ENCODE results near the gene NFIA. TPM values are rescaled to one million over a fixed set of nuclear protein-coding genes. Genes with fewer than 3 reads are reported as not detected.

Gene NFIA
- total and polyA plus RNA-seq, 7 experiments from 2014 or later: 1.0 to 8.6 (median 5.9) TPM

DNA sequence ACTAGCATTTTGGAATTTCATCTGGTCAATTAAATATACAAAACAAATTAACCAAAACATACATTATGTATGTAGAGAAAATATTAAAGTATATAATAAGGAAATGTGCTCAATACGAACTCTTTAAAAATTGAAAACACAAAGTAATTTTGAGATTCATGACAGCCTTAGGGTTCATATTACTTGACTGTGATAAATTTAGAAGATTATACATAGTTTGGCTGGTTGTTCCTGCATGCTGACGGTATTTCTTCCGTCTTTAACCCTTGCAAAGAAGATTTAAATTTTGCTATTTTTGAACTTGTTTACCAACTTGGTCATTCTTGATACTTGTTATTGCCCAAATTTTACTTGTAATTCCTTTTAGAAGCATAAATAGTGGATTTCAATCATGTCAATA, 298.2 kb downstream of the NFIA start:
- Mint-ChIP-seq H3K4me1 (no peaks in the 10 kb centered on the region), H3K36me3 (peaks cover 0 to 16% (median 11%) of the 10 kb centered on the region in 5 donors), H3K27ac (no peak overlapping the region), H3K27me3 (peaks cover 0 to 5% (median 0%) of the 10 kb centered on the region in 5 donors), H3K9me3 (no peaks in the 10 kb centered on the region), H3K4me3 (no peak overlapping the region)
- Histone ChIP-seq H3K4me3 (ENCODE audit: low read length) (no peak overlapping the region), H3K4me1 (ENCODE audit: control insufficient read depth in 2 of 2, insufficient read depth in 2 of 2, low read length in 2 of 2) (no peaks in the 10 kb centered on the region), H3K9me3 (ENCODE audit: control insufficient read depth in 2 of 3, low read length in 3 of 3) (no peaks in the 10 kb centered on the region), H3K27ac (ENCODE audit: low read depth, low read length) (no peak overlapping the region), H3K27me3 (ENCODE audit: control insufficient read depth in 2 of 2, insufficient read depth in 2 of 2, low read length in 2 of 2) (no peaks in the 10 kb centered on the region), H3K36me3 (ENCODE audit: control insufficient read depth in 2 of 3, insufficient read depth in 3 of 3, low read length in 3 of 3) (no peaks in the 10 kb centered on the region)
- CTCF ChIA-PET: no interaction called here
- intact Hi-C loops (cut with micrococcal nuclease): no loop called here
- no peak for ATAC-seq
- POLR2A ChIA-PET: no interaction called here
- no peak for DNase-seq

- peaks cover 0 to under 1% (median 0%) of the 10 kb centered on the region in 5 donors for H3K27me3 Mint-ChIP-seq
- peaks cover 0 to 4% (median 0%) of the 10 kb centered on the region in 11 donors for H3K9me3 Mint-ChIP-seq
- peaks cover 0 to 7% (median 2%) of the 10 kb centered on the region in 7 donors for H3K4me1 Mint-ChIP-seq
- H3K4me3 Mint-ChIP-seq: no peak overlapping the region
- H3K36me3 Mint-ChIP-seq: peaks cover 0 to 23% (median 22%) of the 10 kb centered on the region in 5 donors
- intact Hi-C loops (cut with micrococcal nuclease): no loop called here
- ChIA-PET CTCF (no interaction called here), POLR2A (no interaction called here)
- ATAC-seq (no peak), DNase-seq (no peak)
- Histone ChIP-seq H3K9me3 (ENCODE audit: control insufficient read depth in 2 of 3, low read length in 3 of 3) (peaks cover 0 to 4% (median 0%) of the 10 kb centered on the region in 3 experiments), H3K27ac (ENCODE audit: low read depth, low read length) (no peak overlapping the region), H3K36me3 (ENCODE audit: control insufficient read depth in 2 of 3, insufficient read depth in 3 of 3, low read length in 3 of 3) (no peaks in the 10 kb centered on the region), H3K4me1 (ENCODE audit: control insufficient read depth in 2 of 2, insufficient read depth in 2 of 2, low read length in 2 of 2) (no peaks in the 10 kb centered on the region), H3K4me3 (ENCODE audit: low read length) (no peak overlapping the region), H3K27me3 (ENCODE audit: control insufficient read depth in 2 of 2, insufficient read depth in 2 of 2, low read length in 2 of 2) (no peaks in the 10 kb centered on the region)
- H3K27ac Mint-ChIP-seq: no peak overlapping the region
These were observed 304.0 kb downstream of the NFIA start for GRCh38 chr1:61386323-61386722.

- Histone ChIP-seq H3K9me3 (ENCODE audit: control insufficient read depth in 2 of 3, low read length in 3 of 3) (peaks cover 0 to 4% (median 0%) of the 10 kb centered on the region in 3 experiments), H3K36me3 (ENCODE audit: control insufficient read depth in 2 of 3, insufficient read depth in 3 of 3, low read length in 3 of 3) (no peaks in the 10 kb centered on the region), H3K4me1 (ENCODE audit: control insufficient read depth in 2 of 2, insufficient read depth in 2 of 2, low read length in 2 of 2) (no peaks in the 10 kb centered on the region), H3K27ac (ENCODE audit: low read depth, low read length) (no peak overlapping the region), H3K27me3 (ENCODE audit: control insufficient read depth in 2 of 2, insufficient read depth in 2 of 2, low read length in 2 of 2) (no peaks in the 10 kb centered on the region), H3K4me3 (ENCODE audit: low read length) (no peak overlapping the region)
- H3K27me3 Mint-ChIP-seq: no peaks in the 10 kb centered on the region
- intact Hi-C loops (cut with micrococcal nuclease): no loop called here
- ChIA-PET CTCF (no interaction called here), POLR2A (no interaction called here)
- H3K4me1 Mint-ChIP-seq: peaks cover 0 to 7% (median 2%) of the 10 kb centered on the region in 7 donors
- H3K4me3 Mint-ChIP-seq: no peak overlapping the region
- H3K36me3 Mint-ChIP-seq: peaks cover 0 to 26% (median 22%) of the 10 kb centered on the region in 5 donors
- DNase-seq: no peak
- ATAC-seq: no peak
- no peak overlapping the region for H3K27ac Mint-ChIP-seq
- H3K9me3 Mint-ChIP-seq: peaks cover 0 to 4% (median 0%) of the 10 kb centered on the region in 11 donors
These were observed 304.4 kb downstream of the NFIA start for GRCh38 chr1:61386770-61387169.

DNA sequence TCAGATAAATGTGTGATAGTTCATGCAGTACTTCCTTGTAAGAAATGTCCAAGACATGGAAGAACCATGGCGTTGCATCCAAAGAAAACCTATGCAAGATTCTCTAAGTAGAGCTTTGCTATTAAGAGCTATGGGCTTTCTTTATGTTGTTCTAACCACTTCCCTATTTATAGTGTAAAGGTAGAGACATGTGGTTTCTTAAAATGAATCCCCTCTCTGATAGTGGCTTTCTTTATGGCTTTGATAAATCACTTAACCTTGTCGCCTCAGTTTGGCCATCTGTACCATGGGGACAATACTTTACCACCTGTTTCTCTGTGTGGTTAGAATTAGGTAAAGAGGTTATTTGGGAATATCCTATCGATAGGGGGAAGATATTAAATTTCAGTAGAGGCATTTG, 305.5 kb downstream of the NFIA start:
- peaks cover 0 to 4% (median 0%) of the 10 kb centered on the region in 3 experiments for H3K9me3 ChIP-seq (ENCODE audit: control insufficient read depth in 2 of 3, low read length in 3 of 3)
- intact Hi-C loops (cut with micrococcal nuclease): no loop called here
- peaks cover 0 to 4% (median 0%) of the 10 kb centered on the region in 11 donors for H3K9me3 Mint-ChIP-seq
- no peaks in the 10 kb centered on the region for H3K27me3 ChIP-seq (ENCODE audit: control insufficient read depth in 2 of 2, insufficient read depth in 2 of 2, low read length in 2 of 2)
- no peaks in the 10 kb centered on the region for H3K4me1 ChIP-seq (ENCODE audit: control insufficient read depth in 2 of 2, insufficient read depth in 2 of 2, low read length in 2 of 2)
- ChIA-PET CTCF (no interaction called here), POLR2A (no interaction called here)
- no peak overlapping the region for H3K27ac ChIP-seq (ENCODE audit: low read depth, low read length)
- H3K27ac Mint-ChIP-seq: no peak overlapping the region
- DNase-seq (no peak), ATAC-seq (no peak)
- no peak overlapping the region for H3K4me3 Mint-ChIP-seq
- peaks cover 0 to 26% (median 22%) of the 10 kb centered on the region in 5 donors for H3K36me3 Mint-ChIP-seq
- H3K36me3 ChIP-seq (ENCODE audit: control insufficient read depth in 2 of 3, insufficient read depth in 3 of 3, low read length in 3 of 3): no peaks in the 10 kb centered on the region
- H3K4me1 Mint-ChIP-seq: peaks cover 0 to 7% (median 2%) of the 10 kb centered on the region in 7 donors
- H3K27me3 Mint-ChIP-seq: no peaks in the 10 kb centered on the region
- H3K4me3 ChIP-seq (ENCODE audit: low read length): no peak overlapping the region

GRCh38 chr1:61388566-61388965, 306.2 kb downstream of the NFIA start:
- Histone ChIP-seq H3K4me3 (ENCODE audit: low read length) (no peak overlapping the region), H3K36me3 (ENCODE audit: control insufficient read depth in 2 of 3, insufficient read depth in 3 of 3, low read length in 3 of 3) (no peaks in the 10 kb centered on the region), H3K27me3 (ENCODE audit: control insufficient read depth in 2 of 2, insufficient read depth in 2 of 2, low read length in 2 of 2) (no peaks in the 10 kb centered on the region), H3K4me1 (ENCODE audit: control insufficient read depth in 2 of 2, insufficient read depth in 2 of 2, low read length in 2 of 2) (no peaks in the 10 kb centered on the region), H3K27ac (ENCODE audit: low read depth, low read length) (no peak overlapping the region), H3K9me3 (ENCODE audit: control insufficient read depth in 2 of 3, low read length in 3 of 3) (peaks cover 0 to 4% (median 0%) of the 10 kb centered on the region in 3 experiments)
- intact Hi-C loops (cut with micrococcal nuclease): no loop called here
- H3K27ac Mint-ChIP-seq: no peak overlapping the region
- POLR2A ChIA-PET: no interaction called here
- CTCF ChIA-PET: no interaction called here
- ATAC-seq (no peak), DNase-seq (no peak)
- no peaks in the 10 kb centered on the region for H3K27me3 Mint-ChIP-seq
- H3K36me3 Mint-ChIP-seq: peaks cover 0 to 20% (median 17%) of the 10 kb centered on the region in 5 donors
- H3K9me3 Mint-ChIP-seq: peaks cover 0 to 4% (median 0%) of the 10 kb centered on the region in 11 donors
- H3K4me1 Mint-ChIP-seq: peaks cover 0 to 7% (median 2%) of the 10 kb centered on the region in 7 donors
- H3K4me3 Mint-ChIP-seq: no peak overlapping the region

DNA sequence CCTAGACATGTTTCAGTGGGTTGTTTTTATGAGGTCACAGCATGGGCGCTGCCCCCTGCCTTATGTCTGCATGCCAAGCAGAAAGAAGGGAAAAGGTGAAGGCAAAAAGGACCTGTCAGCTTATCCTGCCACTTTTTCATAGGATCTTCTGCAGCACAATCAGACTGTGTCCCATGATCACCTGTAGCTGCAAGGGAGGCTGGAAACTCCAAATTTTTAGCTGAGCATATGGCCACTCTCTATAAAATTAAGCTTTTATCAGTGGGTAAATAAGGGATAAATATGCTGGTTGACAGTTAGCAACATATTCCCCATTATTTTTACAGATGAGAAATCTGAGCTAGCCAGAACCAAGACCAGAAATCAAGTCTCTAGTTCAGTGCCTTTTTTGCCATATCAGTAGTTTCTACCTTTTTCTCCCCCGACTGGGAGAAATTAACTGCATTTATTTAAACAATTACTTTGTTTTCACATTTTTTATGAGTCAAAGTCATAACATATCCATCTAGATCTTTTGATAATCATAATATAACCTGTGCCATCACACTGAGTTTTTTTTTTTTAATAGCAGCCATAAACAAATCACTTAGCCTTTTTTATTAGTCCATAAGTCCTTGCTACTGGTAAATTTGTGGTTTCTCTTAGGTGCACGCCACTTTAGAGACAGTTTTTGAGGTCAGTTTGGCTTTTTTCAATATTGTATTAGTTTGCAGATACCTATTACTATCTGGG, 307.0 kb downstream of the NFIA start:
- Mint-ChIP-seq H3K4me1 (peaks cover 0 to 7% (median 2%) of the 10 kb centered on the region in 7 donors), H3K27ac (no peak overlapping the region), H3K4me3 (no peak overlapping the region), H3K36me3 (peaks cover 0 to 14% (median 11%) of the 10 kb centered on the region in 5 donors), H3K9me3 (peaks cover 0 to 4% (median 0%) of the 10 kb centered on the region in 11 donors), H3K27me3 (no peaks in the 10 kb centered on the region)
- H3K27me3 ChIP-seq (ENCODE audit: control insufficient read depth in 2 of 2, insufficient read depth in 2 of 2, low read length in 2 of 2): no peaks in the 10 kb centered on the region
- ATAC-seq: no peak
- DNase-seq: no peak
- intact Hi-C loops (cut with micrococcal nuclease): no loop called here
- H3K27ac ChIP-seq (ENCODE audit: low read depth, low read length): no peak overlapping the region
- H3K36me3 ChIP-seq (ENCODE audit: control insufficient read depth in 2 of 3, insufficient read depth in 3 of 3, low read length in 3 of 3): no peaks in the 10 kb centered on the region
- no peak overlapping the region for H3K4me3 ChIP-seq (ENCODE audit: low read length)
- POLR2A ChIA-PET: no interaction called here
- CTCF ChIA-PET: no interaction called here
- H3K4me1 ChIP-seq (ENCODE audit: control insufficient read depth in 2 of 2, insufficient read depth in 2 of 2, low read length in 2 of 2): no peaks in the 10 kb centered on the region
- peaks cover 0 to 4% (median 0%) of the 10 kb centered on the region in 3 experiments for H3K9me3 ChIP-seq (ENCODE audit: control insufficient read depth in 2 of 3, low read length in 3 of 3)

All from naive thymus-derived CD4-positive, alpha-beta T cell (primary cell).